Left lung (tissue), 10 donors: ENCODE results near the gene ANKS3. TPM values are rescaled to one million over a fixed set of nuclear protein-coding genes. Genes with fewer than 3 reads are reported as not detected.

Experiments
- ATAC-seq: fragments of 200-7000 bp; cut with Tn5 transposase; one replicate; pipeline ENCODE4 v1.9.1; 2020; ENCODE audit warnings: moderate library complexity
- DNase-seq, 4 donors: peaks; one replicate each; pipeline ENCODE4 v3.0.0-alpha.2; 2013 to 2020
- H3K27ac ChIP-seq, 2 donors: fragments of 200-600 bp; sonication (generic) in 1 of 2; one replicate each; pipeline versions ENCODE4 v1.5.0 to v1.8.0; 2020 to 2021
- H3K27me3 ChIP-seq, 2 donors: fragments of 200-600 bp; sonication (generic) in 1 of 2; one replicate each; pipeline versions ENCODE4 v1.5.0 to v1.8.0; 2020 to 2021
- H3K36me3 ChIP-seq, 2 donors: fragments of 200-600 bp; sonication (generic) in 1 of 2; one replicate each; pipeline versions ENCODE4 v1.5.0 to v1.8.0; 2020 to 2021
- H3K4me1 ChIP-seq, 2 donors: fragments of 200-600 bp; one replicate each; pipeline ENCODE4 v1.8.0; 2021
- H3K4me3 ChIP-seq, 2 donors: fragments of 200-600 bp; sonication (generic) in 1 of 2; one replicate each; pipeline versions ENCODE4 v1.5.0 to v1.8.0; 2020 to 2021; ENCODE audit warnings: mild to moderate bottlenecking in 1 of 2
- H3K9me3 ChIP-seq, 2 donors: fragments of 200-600 bp; sonication (generic) in 1 of 2; one replicate each; pipeline versions ENCODE4 v1.5.0 to v1.8.0; 2020 to 2021
- CTCF ChIP-seq, 2 donors: fragments of 200-600 bp; sonication (generic) in 1 of 2; IDR thresholded peaks; one replicate each; pipeline versions ENCODE4 v1.5.0 to v1.8.0; 2021; ENCODE audit warnings: antibody characterized with exemption in 2 of 2
- intact Hi-C, 2 donors: fragments of 100-400 bp; cut with DNase I; formaldehyde crosslinking; loops; one replicate each; pipeline versions ENCODE4 v1.11.2 to v1.14.2; 2022
- polyA plus RNA-seq, 6 donors: library from polyadenylated mRNA; unstranded; fragments of 120-200 nt; gene quantifications; one replicate each; pipeline ENCODE4 v1.2.1, GENCODE V29; 2013; ENCODE audit not compliant: insufficient read length in 6 of 6
- total RNA-seq, 2 donors: library from RNA; stranded (reverse); fragmentation: NEBNext Ultra II Directional; extraction: Animal tissue kit (Norgen Biotek cat#: 25700); gene quantifications; one replicate each; pipeline ENCODE4 v1.2.1, GENCODE V29; 2021
- donor health status: DM: no; HTN: yes; CAD: no.
- donor health status: DM: no; HTN: no; CAD: no.

The ANKS3 gene
- total and polyA plus RNA-seq, 8 donors = 16.1 to 32.8 (median 26.7) TPM

DNA sequence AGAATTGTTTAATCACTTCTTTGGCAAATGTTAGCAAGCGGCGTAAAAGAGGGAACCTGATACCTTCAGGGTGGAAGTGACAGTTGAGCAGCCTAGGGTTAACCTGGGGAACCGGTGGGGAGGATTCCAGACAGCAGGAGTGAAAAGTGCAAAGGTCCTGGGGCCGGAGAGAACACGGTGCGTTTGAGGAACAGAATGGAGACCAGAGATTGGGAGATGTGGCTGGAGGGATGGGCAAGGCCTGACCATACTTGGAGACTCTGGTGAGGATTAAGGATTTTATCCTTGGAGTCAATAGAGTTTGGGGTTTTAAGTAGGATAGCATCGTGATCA, 35.2 kb upstream of the ANKS3 start:
- Histone ChIP-seq H3K4me1 (peaks cover 13 to 33% of the 10 kb centered on the region in 2 donors), H3K9me3 (no peaks in the 10 kb centered on the region), H3K36me3 (peaks cover 0 to 10% of the 10 kb centered on the region in 2 donors), H3K27me3 (no peaks in the 10 kb centered on the region), H3K27ac (peak overlapping the region in 1 of 2 donors; percentile 87), H3K4me3 (peak overlapping the region; percentile 47 to 99)
- no peak for TF ChIP-seq CTCF (IDR thresholded peaks at IDR 0.05)
- no peak for ATAC-seq
- intact Hi-C loops = no loop called here
- DNase-seq = no peak

DNA sequence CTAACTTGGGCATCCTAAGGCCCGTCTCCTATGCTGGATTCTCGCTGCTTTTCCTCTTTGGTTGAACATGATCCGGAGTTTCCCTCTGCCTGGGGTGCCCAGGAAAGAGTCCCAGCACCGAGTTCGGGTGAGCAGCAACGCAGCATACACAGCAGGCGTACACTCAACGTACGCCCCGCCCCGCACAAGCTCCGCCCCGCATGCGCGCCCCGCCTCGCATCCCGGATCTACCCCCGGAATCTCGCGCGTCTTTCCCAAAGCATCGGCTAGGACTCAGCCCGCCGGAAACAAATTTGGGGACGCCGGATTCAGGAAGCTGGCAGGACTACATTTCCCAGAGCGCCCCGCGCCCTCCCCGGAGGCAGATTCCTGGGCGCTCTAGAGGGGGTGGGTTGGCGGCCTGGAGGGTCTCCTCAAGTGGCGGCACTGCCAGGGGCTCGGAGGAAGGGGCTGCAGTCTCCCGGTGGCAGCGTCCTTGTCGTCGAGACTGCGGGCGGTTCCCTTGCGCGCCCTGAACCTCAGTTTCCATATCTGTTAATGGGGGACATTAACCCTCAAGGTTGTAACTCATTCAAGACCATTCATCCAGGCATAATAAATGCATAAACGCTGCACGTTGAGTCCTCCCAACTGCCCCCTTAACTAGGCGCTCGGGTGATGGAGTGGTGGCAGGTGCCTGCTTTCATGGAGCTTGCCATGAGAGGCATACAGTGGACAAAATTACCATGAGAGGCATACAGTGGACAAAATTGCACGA, 34.7 kb upstream of the ANKS3 start:
- Histone ChIP-seq H3K36me3 (peaks cover 0 to 15% of the 10 kb centered on the region in 2 donors), H3K27ac (peak overlapping the region; percentile 87 to 89), H3K27me3 (no peaks in the 10 kb centered on the region), H3K9me3 (no peaks in the 10 kb centered on the region), H3K4me1 (peaks cover 13 to 33% of the 10 kb centered on the region in 2 donors), H3K4me3 (peak overlapping the region; percentile 47 to 99)
- ATAC-seq (peak; percentile 90), DNase-seq (peak; percentile 92 to 98 (median 97))
- TF ChIP-seq CTCF (IDR thresholded peaks at IDR 0.05) = no peak
- intact Hi-C loops = no loop called here

DNA sequence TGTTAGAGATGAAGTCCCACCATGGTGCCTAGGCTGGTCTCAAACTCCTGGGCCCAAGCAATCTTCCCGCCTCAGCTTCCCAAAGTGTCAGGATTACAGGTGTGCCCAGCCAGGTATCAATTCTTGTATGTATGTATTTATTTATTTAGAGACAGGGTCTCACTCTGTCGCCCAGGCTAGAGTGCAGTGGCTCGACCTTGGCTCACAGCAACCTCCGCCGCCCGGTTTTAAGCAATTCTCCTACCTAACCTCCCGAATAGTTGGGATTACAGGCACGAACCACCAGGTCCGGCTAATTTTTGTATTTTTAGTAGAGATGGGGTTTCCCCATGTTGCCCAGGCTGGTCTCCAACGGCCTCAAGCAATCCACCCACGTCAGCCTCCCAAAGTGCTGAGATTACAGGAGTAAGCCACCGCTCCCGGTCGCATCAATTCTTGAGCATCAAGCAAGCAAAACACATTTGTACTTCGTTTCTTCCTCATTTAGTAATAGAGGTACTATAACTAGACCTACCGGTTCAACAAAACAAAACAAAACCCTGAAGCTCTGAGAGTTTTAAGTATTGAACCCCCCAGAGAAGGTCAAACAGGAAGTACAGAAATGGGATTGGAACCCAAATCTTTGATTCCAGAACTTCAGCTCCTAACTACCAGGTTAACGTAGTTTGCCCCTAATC, 33.9 kb upstream of the ANKS3 start:
- Histone ChIP-seq H3K4me3 (peak overlapping the region; percentile 47 to 99), H3K9me3 (no peaks in the 10 kb centered on the region), H3K27ac (peak overlapping the region; percentile 87 to 89), H3K36me3 (peaks cover 0 to 23% of the 10 kb centered on the region in 2 donors), H3K4me1 (peaks cover 13 to 33% of the 10 kb centered on the region in 2 donors), H3K27me3 (no peaks in the 10 kb centered on the region)
- ATAC-seq (peak; percentile 5), DNase-seq (peak in 2 of 4 donors; percentile 24 to 44)
- intact Hi-C loops = no loop called here
- TF ChIP-seq CTCF (IDR thresholded peaks at IDR 0.05) = no peak

- no peak for TF ChIP-seq CTCF (IDR thresholded peaks at IDR 0.05)
- intact Hi-C loops = no loop called here
- peak within 1 kb of the TSS; percentile 97 to 99 for H3K4me3 ChIP-seq
Observed at GRCh38 chr16:4766875-4767628, 33.0 kb upstream of the ANKS3 start, which contains the start of gene ZNF500. Gene ZNF500 (minus strand): TSS chr16:4767162. CDS start chr16:4765978, 1,184 bp downstream.

More at GRCh38 chr16:4766875-4767628, 33.0 kb upstream of the ANKS3 start, which contains the start of gene ZNF500:
- H3K27me3 ChIP-seq = no peaks in the 10 kb centered on the region
- H3K27ac ChIP-seq = peak within 1 kb of the TSS; percentile 87 to 89
- peaks cover 0 to 32% of the 10 kb centered on the region in 2 donors for H3K36me3 ChIP-seq
- ATAC-seq = peak; percentile 95
- H3K4me1 ChIP-seq = peaks cover 13 to 33% of the 10 kb centered on the region in 2 donors
- DNase-seq = peak; percentile 96 to 98 (median 98)
- H3K9me3 ChIP-seq = no peaks in the 10 kb centered on the region
